Gastrocnemius medialis (tissue), 4 donors: ENCODE results near the gene AGO3.

Experiments
- POLR2A ChIP-seq, 2 donors: fragments of 450-650 bp; IDR thresholded peaks; one replicate each; pipeline ENCODE4 v1.6.1; 2017; ENCODE audit warnings: antibody characterized with exemption in 2 of 2, mild to moderate bottlenecking in 2 of 2, moderate library complexity in 2 of 2
- TF ChIP-seq, protein P1 (sequence below), 5 experiments: fragments of 450-650 bp in 3 of 5; fragments of 200-600 bp in 2 of 5; sonication (generic) in 2 of 5; IDR thresholded peaks in 4 of 5; conservative IDR thresholded peaks in 1 of 5; 1 replicate in 4 of 5; 2 replicates in 1 of 5; pipeline ENCODE4 v1.5.1; 2016 to 2019; ENCODE audit warnings: antibody characterized with exemption in 5 of 5, mild to moderate bottlenecking in 3 of 5, moderate library complexity in 3 of 5

DNA sequence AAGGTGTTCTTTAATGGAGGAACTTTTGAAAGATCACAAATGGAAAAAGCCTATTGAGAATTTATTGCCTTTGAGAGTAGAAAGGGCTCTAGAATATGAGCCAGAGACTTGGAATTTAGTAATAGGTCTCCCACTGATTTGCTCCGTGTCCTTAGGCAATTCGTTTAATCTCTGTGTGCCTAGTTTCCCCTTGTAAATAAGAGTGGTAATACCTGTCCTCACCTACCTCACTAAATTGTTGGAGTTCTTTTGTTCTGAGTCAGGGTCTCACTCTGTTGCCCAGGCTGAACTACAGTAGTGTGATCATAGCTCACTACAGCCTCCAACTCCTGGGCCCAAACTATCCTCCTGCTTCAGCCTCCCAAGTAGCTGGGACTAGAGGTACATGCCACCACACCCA lies 138.0 kb downstream of the AGO3 start:
- TF ChIP-seq, protein P1, sequence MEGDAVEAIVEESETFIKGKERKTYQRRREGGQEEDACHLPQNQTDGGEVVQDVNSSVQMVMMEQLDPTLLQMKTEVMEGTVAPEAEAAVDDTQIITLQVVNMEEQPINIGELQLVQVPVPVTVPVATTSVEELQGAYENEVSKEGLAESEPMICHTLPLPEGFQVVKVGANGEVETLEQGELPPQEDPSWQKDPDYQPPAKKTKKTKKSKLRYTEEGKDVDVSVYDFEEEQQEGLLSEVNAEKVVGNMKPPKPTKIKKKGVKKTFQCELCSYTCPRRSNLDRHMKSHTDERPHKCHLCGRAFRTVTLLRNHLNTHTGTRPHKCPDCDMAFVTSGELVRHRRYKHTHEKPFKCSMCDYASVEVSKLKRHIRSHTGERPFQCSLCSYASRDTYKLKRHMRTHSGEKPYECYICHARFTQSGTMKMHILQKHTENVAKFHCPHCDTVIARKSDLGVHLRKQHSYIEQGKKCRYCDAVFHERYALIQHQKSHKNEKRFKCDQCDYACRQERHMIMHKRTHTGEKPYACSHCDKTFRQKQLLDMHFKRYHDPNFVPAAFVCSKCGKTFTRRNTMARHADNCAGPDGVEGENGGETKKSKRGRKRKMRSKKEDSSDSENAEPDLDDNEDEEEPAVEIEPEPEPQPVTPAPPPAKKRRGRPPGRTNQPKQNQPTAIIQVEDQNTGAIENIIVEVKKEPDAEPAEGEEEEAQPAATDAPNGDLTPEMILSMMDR (IDR thresholded peaks at IDR 0.05 in 4 of 5, conservative IDR thresholded peaks at IDR 0.05 in 1 of 5): no peak
- TF ChIP-seq POLR2A (IDR thresholded peaks at IDR 0.05): no peak
